ENCODE measurements around the gene ZNF729.
"Not testable (repeated sequence)": the region's sequence is repeated elsewhere in the genome, so short reads cannot be mapped to it uniquely, and the experiment has no call there.

GRCh38 chr19:22321554-22321953 is 35.3 kb downstream of the ZNF729 start:
- not testable (repeated sequence) for TF ChIP-seq CTCF (IDR thresholded peaks at IDR 0.05 in 4 of 5, conservative IDR thresholded peaks at IDR 0.05 in 1 of 5); POLR2A (IDR thresholded peaks at IDR 0.05)
